Heart right ventricle (tissue), 16 donors: ENCODE results near the gene NFKBIB. TPM values are rescaled to one million over a fixed set of nuclear protein-coding genes. Genes with fewer than 3 reads are reported as not detected.
A peak's percentile ranks its signal among the peaks of the same experiment; 100 is the strongest.
"Not testable (repeated sequence)": the region's sequence is repeated elsewhere in the genome, so short reads cannot be mapped to it uniquely, and the experiment has no call there.

Experiments
- ATAC-seq, 8 donors: fragments of 200-7000 bp; cut with Tn5 transposase; one replicate each; pipeline ENCODE4 v1.9.1; 2020; ENCODE audit warnings: mild to moderate bottlenecking in 8 of 8, moderate library complexity in 8 of 8, moderate number of reproducible peaks in 1 of 8
- DNase-seq, 2 donors: peaks; one replicate each; pipeline ENCODE4 v3.0.0-alpha.2; 2020
- H3K27ac ChIP-seq, 10 donors: fragments of 200-600 bp; sonication (generic) in 2 of 10; one replicate each; pipeline versions ENCODE4 v1.5.0 to v1.8.0; 2020 to 2022; ENCODE audit warnings: mild to moderate bottlenecking in 3 of 10
- H3K27me3 ChIP-seq, 7 donors: fragments of 200-600 bp; one replicate each; pipeline ENCODE4 v1.8.0; 2021 to 2022; ENCODE audit warnings: mild to moderate bottlenecking in 2 of 7
- H3K36me3 ChIP-seq, 9 donors: fragments of 200-600 bp; sonication (generic) in 1 of 9; one replicate each; pipeline versions ENCODE4 v1.5.0 to v1.8.0; 2020 to 2022; ENCODE audit warnings: mild to moderate bottlenecking in 2 of 9
- H3K4me1 ChIP-seq, 9 donors: fragments of 200-600 bp; sonication (generic) in 1 of 9; one replicate each; pipeline versions ENCODE4 v1.5.0 to v1.8.0; 2020 to 2022; ENCODE audit warnings: mild to moderate bottlenecking in 4 of 9
- H3K4me3 ChIP-seq, 10 donors: fragments of 200-600 bp; sonication (generic) in 2 of 10; one replicate each; pipeline versions ENCODE4 v1.5.0 to v1.8.0; 2020 to 2022; ENCODE audit warnings: mild to moderate bottlenecking in 7 of 10, moderate library complexity in 2 of 10
- H3K9me3 ChIP-seq, 11 donors: fragments of 200-600 bp in 10 of 11; sonication (generic) in 2 of 11; one replicate each; pipeline versions ENCODE4 v1.5.0 to v1.8.0; 2013 to 2022; ENCODE audit warnings: mild to moderate bottlenecking in 2 of 11, control low read depth in 1 of 11, moderate library complexity in 1 of 11
- CTCF ChIP-seq, 9 donors: fragments of 200-600 bp; sonication (generic) in 2 of 9; IDR thresholded peaks; one replicate each; pipeline versions ENCODE4 v1.5.0 to v1.8.0; 2021 to 2022; ENCODE audit warnings: antibody characterized with exemption in 9 of 9, mild to moderate bottlenecking in 5 of 9, moderate library complexity in 1 of 9
- WGBS, 2 donors: extraction: QIAGEN DNeasy Blood & Tissue Kit; methylation state at CpG; one replicate each; pipeline ENCODE4 v1.1.7; 2013; ENCODE audit warnings: inconsistent platforms in 1 of 2; 5-methylcytosine and 5-hydroxymethylcytosine counted together
- intact Hi-C, 10 donors: fragments of 100-400 bp; cut with DNase I; formaldehyde crosslinking; loops; one replicate each; pipeline versions ENCODE4 v1.11.1 to v1.14.2; 2022
- polyA plus RNA-seq, 2 donors: library from polyadenylated mRNA; stranded (reverse); fragments of 200-250 nt; gene quantifications; one replicate each; pipeline ENCODE4 v1.2.3, GENCODE V29; 2013
- total RNA-seq, 10 donors: library from RNA; stranded (reverse); fragmentation: NEBNext Ultra II Directional in 3 of 10; extraction: Animal tissue kit (Norgen Biotek cat#: 25700) in 3 of 10; gene quantifications; one replicate each; pipeline versions ENCODE4 v1.2.1 to v1.2.4, GENCODE V29; 2021 to 2023
- donor health status: Arrhythmogenic right ventricular cardiomyopathy.
- donor health status: ischemic (EF 13 %, LVEDD 7.1; RV severe dilation, severe dysfunction).
- donor health status: healthy with polysubstance abuse.
- donor health status: DM: no; HTN: yes; CAD: no.
- donor health status: DM: no; HTN: no; CAD: no.
- donor health status: ischemic (EF 25% LVEDD 6.9; RV normal size, moderate dysfunction).
- donor health status: ischemic (EF 25% LVEDD 5.7; RV mildly dilated, moderate dysfunction).
- donor health status: healthy.
- donor health status: DM: yes; HTN: yes; CAD: no.
- donor health status: Ischemic cardiomyopathy.
- donor health status: ischemic (EF 35%, LVEDD 5.7; RV mildly dilated, moderate dysfunction).
- donor health status: nonischemic (EF 11% LVEDD 7.7; RV severe dilation, severe dysfunction).
- donor health status: DM: yes; HTN: yes; CAD: no.
- donor health status: PGD.
- donor health status: ischemic (EF 29% LVEDD 5.4; RV normal size, mild dysfunction).
- donor health status: nonischemic (EF 23%, LVEDD 6.1; RV moderate dilation, normal function).

NFKBIB gene
- total and polyA plus RNA-seq, 12 donors = 16.1 to 79.8 (median 22.7) TPM

GRCh38 chr19:38856813-38857212, 43.0 kb upstream of the NFKBIB start:
- intact Hi-C loops = no loop called here
- Histone ChIP-seq H3K4me3 (no peak overlapping the region), H3K27me3 (no peaks in the 10 kb centered on the region), H3K27ac (peak overlapping the region in 1 of 10 donors; percentile 2), H3K9me3 (no peaks in the 10 kb centered on the region), H3K4me1 (peaks cover 0 to 20% (median 9%) of the 10 kb centered on the region in 9 donors), H3K36me3 (no peaks in the 10 kb centered on the region)
- DNase-seq = no peak
- ATAC-seq = no peak
- 84 to 85% methylated on average over 3 of the region's 3 CpGs for WGBS, 2 donors
- TF ChIP-seq CTCF (IDR thresholded peaks at IDR 0.05) = no peak

GRCh38 chr19:38859631-38860204, 40.1 kb upstream of the NFKBIB start:
- whole genome bisulfite sequencing, 2 donors = 66 to 69% methylated on average over 21 of the region's 21 CpGs
- H3K27me3 ChIP-seq, H3K4me3 ChIP-seq, DNase-seq, H3K9me3 ChIP-seq, H3K27ac ChIP-seq, intact Hi-C loops, ATAC-seq, H3K36me3 ChIP-seq: not testable (repeated sequence)
- peaks cover 0 to 41% (median 21%) of the 10 kb centered on the region in 9 donors for H3K4me1 ChIP-seq

- peak overlapping the region in 3 of 10 donors; percentile 39 to 76 (median 61) for H3K27ac ChIP-seq
- intact Hi-C loops = no loop called here
- H3K36me3 ChIP-seq = no peaks in the 10 kb centered on the region
- H3K9me3 ChIP-seq = no peaks in the 10 kb centered on the region
- ATAC-seq = no peak
- 94 to 95% methylated on average over 3 of the region's 3 CpGs for WGBS, 2 donors
- H3K4me1 ChIP-seq = peaks cover 0 to 55% (median 21%) of the 10 kb centered on the region in 9 donors
- no peak for DNase-seq
- no peak for TF ChIP-seq CTCF (IDR thresholded peaks at IDR 0.05)
- no peaks in the 10 kb centered on the region for H3K27me3 ChIP-seq
- no peak overlapping the region for H3K4me3 ChIP-seq
These were observed 38.4 kb upstream of the NFKBIB start for GRCh38 chr19:38861368-38861767.

GRCh38 chr19:38862321-38863059, 37.3 kb upstream of the NFKBIB start:
- Histone ChIP-seq H3K27me3 (no peaks in the 10 kb centered on the region), H3K9me3 (no peaks in the 10 kb centered on the region), H3K36me3 (no peaks in the 10 kb centered on the region), H3K4me1 (peaks cover 0 to 52% (median 21%) of the 10 kb centered on the region in 9 donors), H3K4me3 (no peak overlapping the region), H3K27ac (peak overlapping the region in 9 of 10 donors; percentile 6 to 79 (median 58))
- ATAC-seq (peak; percentile 77 to 96 (median 89)), DNase-seq (peak in 1 of 2 donors; percentile 45)
- WGBS, 2 donors = 58 to 65% methylated on average over 10 of the region's 10 CpGs
- no peak for TF ChIP-seq CTCF (IDR thresholded peaks at IDR 0.05)
- intact Hi-C loops = no loop called here
